ENCODE measurements around the gene NEK4.
"Not testable (repeated sequence)": the region's sequence is repeated elsewhere in the genome, so short reads cannot be mapped to it uniquely, and the experiment has no call there.

The NEK4 gene

DNA sequence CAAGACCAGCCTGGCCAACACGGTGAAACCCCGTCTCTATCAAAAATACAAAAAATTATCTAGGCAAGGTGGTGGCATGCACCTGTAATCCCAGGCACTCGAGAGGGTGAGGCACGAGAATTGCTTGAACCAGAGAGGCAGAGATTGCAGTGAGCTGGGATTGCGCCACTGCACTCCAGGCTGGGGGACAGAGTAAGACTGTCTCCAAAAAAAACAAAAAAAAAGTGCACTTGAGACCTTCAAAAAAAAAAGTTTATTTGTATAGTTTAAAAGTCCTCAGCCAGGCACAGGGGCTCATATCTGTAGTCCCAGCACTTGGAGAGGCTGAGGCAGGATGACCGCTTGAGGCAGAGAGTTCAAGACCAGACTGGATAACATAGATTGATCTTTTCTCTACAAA is 87.1 kb downstream of the NEK4 start:
- no peak for FAIRE-seq
- TF ChIP-seq, protein P1, sequence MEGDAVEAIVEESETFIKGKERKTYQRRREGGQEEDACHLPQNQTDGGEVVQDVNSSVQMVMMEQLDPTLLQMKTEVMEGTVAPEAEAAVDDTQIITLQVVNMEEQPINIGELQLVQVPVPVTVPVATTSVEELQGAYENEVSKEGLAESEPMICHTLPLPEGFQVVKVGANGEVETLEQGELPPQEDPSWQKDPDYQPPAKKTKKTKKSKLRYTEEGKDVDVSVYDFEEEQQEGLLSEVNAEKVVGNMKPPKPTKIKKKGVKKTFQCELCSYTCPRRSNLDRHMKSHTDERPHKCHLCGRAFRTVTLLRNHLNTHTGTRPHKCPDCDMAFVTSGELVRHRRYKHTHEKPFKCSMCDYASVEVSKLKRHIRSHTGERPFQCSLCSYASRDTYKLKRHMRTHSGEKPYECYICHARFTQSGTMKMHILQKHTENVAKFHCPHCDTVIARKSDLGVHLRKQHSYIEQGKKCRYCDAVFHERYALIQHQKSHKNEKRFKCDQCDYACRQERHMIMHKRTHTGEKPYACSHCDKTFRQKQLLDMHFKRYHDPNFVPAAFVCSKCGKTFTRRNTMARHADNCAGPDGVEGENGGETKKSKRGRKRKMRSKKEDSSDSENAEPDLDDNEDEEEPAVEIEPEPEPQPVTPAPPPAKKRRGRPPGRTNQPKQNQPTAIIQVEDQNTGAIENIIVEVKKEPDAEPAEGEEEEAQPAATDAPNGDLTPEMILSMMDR (IDR thresholded peaks at IDR 0.05; ENCODE audit: insufficient read depth, missing control alignments), result no peak
- no peak for DNase-seq (ENCODE audit: insufficient read length, low spot score)

DNA sequence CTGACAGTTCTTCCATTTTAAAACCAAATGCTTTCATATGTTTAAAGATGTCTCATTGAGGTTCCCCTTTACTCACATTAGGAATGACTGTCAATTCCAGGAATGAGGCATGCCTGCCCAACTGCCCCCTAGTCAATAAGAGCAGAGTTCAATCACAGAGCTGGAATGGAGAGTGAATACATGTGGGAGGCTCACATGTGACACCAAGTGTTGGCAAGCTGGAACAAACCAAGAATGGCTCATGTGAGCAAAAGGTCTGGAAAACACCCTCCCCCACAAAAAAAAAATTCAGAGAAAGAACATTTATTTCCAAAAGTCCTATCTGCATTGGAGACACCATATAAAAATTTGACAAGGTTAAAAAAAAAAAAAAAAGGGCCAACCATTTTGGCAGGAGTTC is 88.7 kb downstream of the NEK4 start:
- FAIRE-seq (no peak), DNase-seq (ENCODE audit: insufficient read length, low spot score) (no peak)
- TF ChIP-seq, protein P1 (IDR thresholded peaks at IDR 0.05; ENCODE audit: insufficient read depth, missing control alignments), result peak; percentile 52

DNA sequence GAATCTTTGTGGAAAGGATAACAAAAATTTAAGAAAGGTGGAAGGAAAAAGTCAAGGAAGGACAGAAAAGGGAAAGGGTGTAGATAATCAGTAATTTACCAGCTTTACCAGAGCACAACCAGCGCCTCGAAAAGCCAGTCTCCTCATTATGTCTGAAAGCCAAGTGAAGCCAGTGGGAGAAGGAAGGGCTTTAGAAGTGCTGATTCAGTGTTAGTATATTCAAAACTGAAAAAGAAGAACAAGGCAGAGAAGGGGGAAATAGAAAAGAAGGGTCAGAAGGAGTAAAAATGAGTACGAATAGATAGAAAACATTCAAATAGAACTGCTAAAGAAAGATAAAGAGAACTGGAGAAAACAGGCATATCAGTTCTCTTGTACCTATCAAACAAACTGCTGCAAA is 89.1 kb downstream of the NEK4 start:
- TF ChIP-seq, protein P1 (IDR thresholded peaks at IDR 0.05; ENCODE audit: insufficient read depth, missing control alignments), result no peak
- DNase-seq (ENCODE audit: insufficient read length, low spot score), result no peak
- no peak for FAIRE-seq

DNA sequence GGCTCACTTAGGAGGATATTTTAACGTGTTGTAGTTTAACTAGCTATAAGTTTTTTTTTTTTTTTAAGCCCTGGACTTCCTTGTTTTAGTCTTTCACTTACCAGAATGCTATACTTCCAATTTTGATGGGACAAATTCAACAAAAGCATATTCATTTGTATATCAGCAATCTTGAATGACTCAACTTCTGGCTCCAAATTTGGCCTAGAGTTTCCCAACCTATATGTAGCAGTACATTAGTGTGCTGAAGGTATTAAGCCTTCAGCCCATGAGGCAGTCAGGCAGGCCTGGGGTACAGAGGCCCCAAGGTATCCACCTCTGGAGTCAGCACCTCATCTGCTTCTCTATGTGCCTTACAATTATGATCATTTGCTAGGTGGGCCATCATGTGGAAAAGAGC is 90.9 kb downstream of the NEK4 start:
- no peak for FAIRE-seq
- TF ChIP-seq, protein P1 (IDR thresholded peaks at IDR 0.05; ENCODE audit: insufficient read depth, missing control alignments), result no peak
- DNase-seq (ENCODE audit: insufficient read length, low spot score), result no peak

DNA sequence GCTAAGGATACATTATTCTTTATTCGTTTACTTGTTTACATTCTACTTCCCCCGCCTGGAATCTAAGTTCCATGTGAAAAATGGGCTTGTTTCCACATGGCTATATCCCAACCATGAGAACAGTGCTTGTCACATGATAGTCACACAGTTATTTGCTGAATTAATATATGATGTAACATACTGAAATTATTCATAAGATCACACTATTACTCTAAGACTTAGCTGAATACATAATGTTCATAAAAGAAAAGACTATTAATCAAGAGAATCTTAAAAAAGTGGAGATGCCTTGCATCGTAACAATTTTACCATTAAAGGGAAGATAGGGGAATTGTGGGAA is 91.6 kb downstream of the NEK4 start:
- FAIRE-seq (no peak), DNase-seq (ENCODE audit: insufficient read length, low spot score) (no peak)
- TF ChIP-seq, protein P1 (IDR thresholded peaks at IDR 0.05; ENCODE audit: insufficient read depth, missing control alignments), result no peak

DNA sequence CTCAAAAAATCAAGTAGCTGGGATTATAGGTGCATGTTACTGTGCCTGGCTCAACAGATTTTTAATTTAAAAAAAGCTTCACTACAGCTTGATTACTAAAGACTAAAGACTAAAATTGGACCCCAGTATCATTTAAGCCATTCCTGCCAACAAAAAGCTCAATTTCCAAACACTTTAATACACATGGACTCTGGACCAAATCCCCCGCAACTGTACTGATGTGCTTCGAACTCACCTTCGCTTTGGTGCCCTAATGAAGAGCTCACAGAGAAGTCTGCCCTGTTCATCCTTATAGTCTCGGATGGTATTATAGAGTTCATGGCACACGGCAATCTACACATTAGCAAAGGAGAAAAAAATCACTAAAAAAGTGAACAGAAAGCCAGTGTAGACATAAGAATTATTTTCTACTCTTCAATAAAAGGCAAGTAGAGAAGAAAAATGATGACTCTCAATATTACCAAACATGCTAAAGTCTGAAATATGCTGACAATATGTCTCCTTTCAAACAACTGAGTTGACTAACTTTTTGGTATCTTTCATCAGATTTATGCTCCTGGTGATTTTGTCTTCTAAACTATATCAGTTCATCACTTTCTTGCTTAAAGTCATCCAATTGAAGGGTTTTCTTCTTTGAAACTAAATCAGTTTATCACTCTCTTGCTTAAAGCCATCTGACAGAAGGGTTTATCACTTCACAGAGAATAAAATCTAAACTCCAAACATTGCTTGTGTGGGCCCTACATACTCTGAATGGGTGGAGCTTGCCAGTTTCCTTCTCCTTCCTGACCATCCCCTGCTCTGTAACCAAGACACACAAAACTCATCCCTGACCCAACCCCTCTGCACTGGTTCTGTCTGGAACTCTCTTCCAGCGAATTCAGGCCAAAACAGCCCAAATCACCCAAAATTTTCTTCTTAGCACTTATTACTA is 92.2 kb downstream of the NEK4 start:
- TF ChIP-seq, protein P1 (IDR thresholded peaks at IDR 0.05; ENCODE audit: insufficient read depth, missing control alignments), result no peak
- no peak for FAIRE-seq
- DNase-seq (ENCODE audit: insufficient read length, low spot score), result no peak

DNA sequence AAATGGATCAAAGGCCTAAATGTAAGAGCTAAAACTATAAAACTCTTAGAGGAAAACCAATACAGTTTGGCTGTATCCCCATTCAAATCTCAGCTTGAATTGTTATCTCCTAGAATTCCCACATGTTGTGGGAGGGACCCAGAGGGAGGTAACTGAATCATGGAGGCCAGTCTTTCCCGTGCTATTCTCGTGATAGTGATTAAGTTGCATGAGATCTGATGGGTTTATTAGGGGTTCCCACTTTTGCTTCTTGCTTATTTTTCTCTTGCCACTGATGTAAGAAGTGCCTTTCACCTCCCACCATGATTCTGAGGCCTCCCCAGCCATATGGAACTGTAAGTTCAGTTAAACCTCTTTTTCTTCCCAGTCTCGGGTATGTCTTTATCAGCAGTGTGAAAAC is 94.5 kb downstream of the NEK4 start:
- not testable (repeated sequence) for FAIRE-seq; DNase-seq (ENCODE audit: insufficient read length, low spot score)

All from D721Med (cell line).